GM19193 (cell line): ENCODE results near the gene OLFM4.

Experiments used
- POLR2A ChIP-seq: IDR thresholded peaks from 4 replicates; pipeline ENCODE4 v1.6.1; 2011; ENCODE audit not compliant: insufficient read depth, insufficient read length; ENCODE audit errors: extremely low read depth

The OLFM4 gene

DNA sequence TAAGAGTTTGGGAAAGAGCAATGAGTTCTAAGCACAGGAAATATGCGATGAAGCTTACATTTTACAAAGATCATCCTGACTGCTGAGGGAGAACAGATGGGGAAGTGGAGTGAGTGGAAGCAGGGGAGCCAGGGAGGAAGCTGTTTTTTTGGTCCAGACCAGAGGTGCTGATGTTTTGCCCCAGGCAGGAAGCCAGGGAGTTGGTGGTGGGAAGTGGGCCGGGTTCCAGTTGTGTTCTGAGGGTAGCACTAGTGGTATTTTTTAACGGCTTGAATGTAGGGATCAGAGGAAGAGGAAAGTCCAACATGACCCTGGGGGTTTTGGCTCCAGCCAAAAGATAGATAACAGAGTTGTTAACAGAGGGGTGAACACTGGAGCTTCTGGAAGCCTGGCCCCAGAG lies 20.7 kb upstream of the OLFM4 start:
- no peak for TF ChIP-seq POLR2A

DNA sequence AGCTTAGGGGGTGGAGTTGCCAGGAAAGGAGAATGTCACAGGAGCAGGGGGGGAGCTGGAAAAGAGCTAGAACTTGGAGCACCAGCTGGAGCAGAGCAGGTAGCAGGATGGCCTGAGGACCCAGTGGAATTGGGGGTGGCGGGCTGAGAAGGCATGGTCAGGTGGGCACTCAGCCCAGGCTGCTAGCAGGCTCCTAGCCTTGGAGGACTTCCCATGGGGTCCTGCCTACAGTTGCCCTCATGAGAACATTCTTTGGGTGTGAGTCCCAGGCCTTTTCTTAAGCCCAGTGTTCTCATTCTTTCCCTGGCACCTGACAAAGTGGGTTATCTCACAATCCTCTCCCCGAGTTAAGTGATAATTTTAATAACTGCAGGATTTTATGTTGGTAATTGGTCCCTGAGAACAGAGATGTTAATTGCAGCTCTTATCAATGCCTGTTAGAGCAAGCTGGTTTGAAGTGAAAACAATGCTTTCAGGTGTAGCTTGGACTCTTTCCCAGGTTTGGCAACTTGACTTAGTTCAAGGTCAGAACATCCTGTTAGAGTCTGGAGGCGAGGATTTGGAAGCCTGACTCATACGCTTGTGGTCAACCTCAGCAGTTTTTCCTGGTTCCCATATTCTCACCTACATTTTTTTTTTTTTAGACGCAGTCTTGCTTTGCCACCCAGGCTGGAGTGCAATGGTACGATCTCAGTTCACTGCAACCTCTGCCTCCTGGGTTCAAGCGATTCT lies 18.1 kb upstream of the OLFM4 start:
- no peak for TF ChIP-seq POLR2A

DNA sequence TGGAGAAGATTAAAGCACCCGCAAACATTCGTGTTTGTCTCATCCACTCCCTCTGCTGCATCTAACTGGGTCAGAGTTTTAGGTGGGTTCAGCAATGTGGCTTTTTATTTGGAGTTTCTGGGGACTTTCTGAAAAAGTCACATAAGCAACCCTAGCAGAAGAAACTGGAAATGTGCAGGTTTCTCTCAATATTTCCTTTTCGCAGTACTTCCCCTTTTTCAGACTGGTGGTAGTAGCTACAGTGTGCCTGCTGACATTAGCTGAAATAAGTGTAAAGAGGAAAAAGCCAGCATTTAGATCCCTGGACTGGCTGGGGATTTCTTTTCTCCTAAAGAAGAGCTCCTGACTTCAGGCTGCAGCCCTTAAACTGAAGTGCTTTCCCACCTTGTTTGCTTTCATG lies 15.9 kb upstream of the OLFM4 start:
- no peak for TF ChIP-seq POLR2A

DNA sequence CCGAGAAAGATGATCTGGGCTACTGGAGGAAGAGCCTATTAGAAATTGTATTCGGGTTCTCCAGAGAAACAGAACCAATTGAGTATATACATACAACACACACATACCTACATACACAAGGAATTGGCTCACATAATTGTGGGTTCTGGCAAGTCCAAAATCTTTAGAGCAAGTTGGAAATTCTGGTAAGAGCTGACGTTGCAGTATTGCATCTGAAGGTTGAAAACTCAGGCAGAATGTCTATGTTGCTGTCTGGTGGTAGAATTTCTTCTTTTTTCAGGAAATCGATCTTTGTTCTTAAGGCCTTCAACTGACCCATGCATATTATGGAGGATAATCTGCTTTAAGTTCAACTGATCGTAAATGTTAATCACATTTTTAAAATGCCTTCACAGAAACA lies 15.5 kb upstream of the OLFM4 start:
- no peak for TF ChIP-seq POLR2A

DNA sequence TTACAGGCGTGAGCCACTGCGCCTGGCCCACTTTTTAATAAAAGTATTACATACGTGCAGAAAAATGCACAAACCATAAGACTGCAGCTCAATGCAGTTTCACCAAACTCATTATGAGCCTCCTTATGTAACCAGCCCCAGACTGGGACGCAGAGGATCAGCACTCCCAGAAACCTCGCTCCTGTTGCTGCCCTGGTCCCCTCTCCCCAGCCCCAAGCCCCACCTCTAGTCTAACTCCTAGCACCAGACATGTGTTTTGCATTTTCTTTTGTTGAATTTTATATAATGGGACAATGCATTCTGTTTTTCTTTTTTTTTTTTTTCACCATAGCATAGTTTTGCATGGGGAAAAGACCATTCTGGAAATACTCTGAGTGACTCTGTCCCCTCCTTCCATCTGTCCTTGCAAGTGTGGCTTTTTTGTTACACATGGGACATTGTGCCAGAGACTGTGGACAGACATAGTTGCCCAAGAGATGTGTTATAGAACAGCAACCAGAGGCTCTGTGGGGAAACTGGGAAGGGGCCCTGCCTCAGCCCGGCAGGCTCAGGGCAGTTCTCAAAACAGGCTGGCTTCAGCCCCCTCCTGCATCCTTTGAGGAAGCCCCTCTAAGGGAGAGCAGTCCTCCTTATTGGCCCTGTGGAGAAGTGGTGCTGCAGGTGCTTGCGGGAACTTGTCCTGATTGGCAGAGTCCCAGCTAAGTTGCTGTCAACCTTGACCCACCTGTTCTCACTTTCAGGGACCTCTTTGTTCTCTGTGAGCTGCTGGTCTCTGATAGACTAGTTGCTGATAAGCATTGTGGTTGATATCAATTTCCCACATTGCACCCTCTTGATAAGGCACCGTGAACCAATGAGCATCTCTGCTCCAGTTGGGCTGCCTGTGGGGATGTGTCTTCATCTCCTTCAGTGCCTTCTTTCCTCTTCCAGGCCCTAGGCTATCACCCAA lies 13.8 kb upstream of the OLFM4 start:
- TF ChIP-seq POLR2A: no peak

DNA sequence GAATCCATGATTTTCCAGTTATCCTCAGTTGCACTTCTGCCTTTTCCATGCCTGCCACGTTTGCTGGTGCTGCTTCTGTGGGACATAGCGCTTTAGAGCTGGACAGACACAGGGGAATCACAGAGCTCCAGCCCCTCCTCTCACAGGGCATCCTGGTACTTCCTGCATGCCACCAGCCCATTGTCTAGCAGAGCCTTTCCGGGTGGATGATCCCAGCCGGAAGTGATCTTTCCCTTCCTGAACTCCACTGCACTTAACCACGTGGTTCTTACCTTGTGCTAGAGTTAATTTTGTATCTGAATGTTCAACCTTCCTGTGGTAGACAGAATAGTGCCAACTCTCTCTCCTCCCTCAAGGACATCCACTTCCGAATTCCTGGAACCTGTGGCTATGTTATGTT lies 12.6 kb upstream of the OLFM4 start:
- TF ChIP-seq POLR2A: no peak

DNA sequence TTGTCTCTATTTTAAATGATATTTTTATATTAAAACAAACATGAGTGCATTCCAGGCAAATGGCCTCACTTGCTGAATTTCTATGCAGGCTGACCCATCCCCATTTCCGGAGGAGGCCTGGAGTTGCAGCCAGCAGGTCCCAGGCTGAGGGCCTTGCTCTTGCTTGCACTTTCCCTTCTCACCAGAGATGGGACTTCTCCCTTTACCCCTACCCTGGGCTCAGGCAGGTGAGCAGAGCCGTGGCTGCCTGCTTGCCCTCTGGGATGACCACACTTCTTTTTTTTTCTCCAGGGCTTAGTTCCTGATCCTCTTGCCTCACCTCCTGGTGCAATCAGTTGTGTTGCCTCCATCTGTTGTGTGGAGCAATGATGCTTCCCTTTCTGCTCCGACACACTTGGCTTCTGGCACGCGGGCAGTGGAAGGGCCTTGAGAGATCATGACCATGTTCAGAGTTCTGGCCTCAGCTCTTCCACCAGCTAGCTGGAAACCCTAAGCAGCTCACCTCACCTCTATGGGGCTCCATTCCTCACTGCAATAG lies 11.1 kb upstream of the OLFM4 start:
- no peak for TF ChIP-seq POLR2A

DNA sequence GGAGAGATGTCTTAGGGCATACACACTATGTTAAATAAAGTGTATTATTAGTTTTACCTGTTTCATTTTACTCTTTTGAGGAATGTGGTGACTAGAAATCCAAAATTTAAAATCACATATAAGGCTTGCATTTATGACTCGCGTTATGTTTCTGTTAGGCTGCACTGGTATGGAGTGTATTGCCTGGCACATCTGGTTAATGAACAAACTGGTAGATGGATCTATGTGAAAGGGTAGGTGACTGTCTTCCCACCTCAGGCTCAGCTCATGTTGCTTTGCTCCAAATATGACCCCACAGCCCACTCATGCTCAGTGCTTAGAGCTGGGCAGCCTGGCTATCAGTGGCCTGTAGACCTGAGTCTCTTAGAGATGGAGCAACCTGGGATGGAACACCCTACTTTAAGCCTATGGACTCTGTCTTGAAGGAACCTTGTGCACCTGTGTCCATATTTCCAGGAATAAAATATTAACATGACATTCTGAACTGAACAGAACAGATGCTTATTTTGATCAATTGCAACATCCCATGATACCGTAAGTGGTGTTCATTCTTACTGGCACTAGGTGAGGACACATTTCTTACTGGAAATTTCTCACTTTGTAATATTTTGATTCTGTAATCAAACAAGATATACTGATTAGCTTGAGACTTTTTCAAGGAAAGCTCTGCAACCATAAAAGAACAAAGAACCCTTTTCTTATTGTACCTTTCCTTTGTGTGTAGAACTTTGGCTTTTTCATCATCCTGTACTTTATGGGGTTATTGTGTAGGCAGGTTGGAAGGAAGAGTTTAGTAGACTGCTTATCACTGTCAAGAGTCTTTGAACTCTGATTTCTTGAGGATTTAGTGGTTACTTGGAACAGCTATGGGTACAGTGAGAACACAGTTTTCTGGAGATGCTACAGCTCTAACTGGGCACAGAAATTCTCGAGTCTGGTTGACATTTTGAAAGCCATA lies 9.6 kb upstream of the OLFM4 start:
- no peak for TF ChIP-seq POLR2A

DNA sequence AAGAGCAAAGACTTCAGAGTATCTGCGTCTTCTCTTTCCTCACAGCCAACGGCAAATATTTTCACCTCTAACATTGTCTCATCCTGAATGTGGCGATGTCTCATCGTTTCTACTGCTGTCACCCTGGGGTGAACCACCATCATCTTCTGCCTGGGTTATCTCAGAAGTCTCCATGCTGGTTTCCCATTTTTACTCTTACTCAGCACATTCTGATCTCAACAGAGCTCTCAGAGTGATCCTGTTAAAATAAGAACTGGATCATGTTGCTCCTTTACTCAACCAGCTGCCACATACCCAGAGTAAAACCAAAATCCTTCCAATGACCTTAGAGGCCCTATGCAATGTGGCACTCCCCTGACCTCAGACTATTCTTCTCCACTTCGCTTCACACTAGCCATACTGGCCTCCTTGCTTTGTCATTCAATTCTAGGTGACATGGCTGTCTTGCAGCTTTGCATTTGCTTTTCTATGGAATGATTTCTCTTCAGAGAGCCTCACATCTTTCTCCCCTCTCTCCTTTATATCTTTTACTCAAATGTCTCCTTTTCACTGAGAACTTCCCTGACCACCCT lies 7.8 kb upstream of the OLFM4 start:
- TF ChIP-seq POLR2A: no peak

DNA sequence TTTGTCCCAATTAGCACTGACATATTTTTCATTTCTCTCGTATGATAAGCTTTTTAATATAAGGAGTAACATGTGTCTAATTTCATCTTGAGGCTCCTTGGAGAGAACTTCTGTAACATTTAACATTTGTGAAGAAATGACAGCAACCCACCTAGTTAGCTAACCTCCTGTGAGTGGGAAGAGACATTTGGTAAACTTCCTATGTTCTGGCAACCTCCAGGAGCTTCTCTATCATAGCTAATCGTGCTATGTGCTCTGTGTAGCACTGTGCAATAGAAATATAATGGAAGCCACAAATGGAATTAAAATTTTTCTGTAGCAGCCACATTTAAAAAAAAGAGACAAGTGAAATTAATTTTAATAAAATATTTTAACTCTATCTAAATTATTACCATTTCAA lies 5.4 kb upstream of the OLFM4 start:
- TF ChIP-seq POLR2A: no peak

DNA sequence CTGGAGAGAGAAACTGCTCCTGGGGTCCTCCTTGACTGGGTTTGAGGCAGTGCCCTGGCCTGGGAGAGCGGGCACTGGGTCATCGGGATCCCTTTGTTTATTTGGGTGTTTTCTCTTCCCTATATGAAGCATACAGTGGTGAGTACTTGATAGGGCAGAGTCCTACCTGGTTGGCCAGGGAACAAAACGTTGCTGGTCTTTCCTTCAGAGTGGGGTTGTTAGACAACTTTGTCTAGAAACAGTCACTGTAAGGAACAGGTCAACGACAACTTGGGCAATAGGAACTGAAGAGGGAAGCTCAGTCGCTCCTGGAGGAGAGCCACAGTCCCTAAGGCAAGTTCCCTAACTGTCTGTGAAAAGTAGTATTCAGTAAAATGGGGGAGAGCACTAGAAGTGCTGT lies 550 bp upstream of the OLFM4 start:
- TF ChIP-seq POLR2A: no peak

DNA sequence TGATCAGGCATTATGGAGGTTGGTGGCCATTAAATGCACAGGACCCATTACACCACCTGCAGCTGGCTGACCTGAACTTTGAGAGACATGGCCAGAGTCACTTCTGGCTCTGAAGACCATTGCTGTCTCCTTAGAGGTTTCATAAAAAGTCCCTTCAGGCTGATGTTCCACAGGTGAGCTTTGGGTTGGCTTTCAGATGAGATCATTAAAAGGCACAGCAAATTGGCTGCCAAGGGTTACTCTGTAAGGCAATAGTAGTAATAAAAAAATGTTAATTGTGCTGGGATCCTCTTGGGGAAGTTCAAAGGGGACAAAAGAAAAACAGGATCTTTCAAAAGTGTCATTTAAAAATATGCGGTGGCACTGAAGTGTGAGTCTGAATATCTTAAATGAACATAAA lies 4.2 kb downstream of the OLFM4 start:
- TF ChIP-seq POLR2A: no peak

DNA sequence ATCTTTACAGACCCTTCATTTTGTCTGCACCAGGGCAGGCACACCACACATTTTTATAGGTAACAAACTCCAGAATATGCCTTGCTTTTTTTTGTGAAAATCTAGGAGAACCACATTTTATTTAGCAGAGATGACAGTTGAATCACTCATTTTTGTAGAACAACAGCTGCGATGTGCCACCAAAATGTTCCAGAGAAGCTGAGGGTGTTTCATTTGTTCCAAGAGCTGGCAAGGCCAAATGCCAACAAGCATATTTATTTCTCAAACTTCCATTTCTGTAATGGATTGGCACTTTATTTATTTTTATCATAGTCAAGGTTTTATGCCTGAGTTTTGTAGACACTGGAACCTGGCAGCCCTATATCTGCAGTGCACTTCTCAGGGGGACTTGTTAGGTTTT lies 10.4 kb downstream of the OLFM4 start:
- no peak for TF ChIP-seq POLR2A

DNA sequence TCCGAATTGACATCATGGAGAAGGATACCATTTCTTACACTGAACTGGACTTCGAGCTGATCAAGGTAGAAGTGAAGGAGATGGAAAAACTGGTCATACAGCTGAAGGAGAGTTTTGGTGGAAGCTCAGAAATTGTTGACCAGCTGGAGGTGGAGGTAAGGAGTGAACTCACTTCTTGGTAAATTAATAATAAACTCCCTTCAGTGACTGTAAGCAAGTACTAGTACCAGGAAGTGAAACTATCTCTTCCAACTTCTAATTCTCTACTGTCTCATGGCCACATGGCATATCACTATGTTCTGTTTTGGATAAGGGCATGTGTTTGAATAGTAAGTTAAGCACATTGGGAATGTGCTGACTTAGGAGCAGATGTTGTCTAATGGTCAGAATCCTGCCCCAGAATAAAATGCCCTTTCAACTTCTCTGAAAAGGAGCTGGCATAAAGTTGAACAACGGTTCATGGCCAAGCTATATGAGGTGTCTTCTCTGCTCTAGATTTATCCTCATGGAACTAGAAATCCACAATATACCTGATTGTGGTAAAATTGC lies 13.4 kb downstream of the OLFM4 start:
- no peak for TF ChIP-seq POLR2A

DNA sequence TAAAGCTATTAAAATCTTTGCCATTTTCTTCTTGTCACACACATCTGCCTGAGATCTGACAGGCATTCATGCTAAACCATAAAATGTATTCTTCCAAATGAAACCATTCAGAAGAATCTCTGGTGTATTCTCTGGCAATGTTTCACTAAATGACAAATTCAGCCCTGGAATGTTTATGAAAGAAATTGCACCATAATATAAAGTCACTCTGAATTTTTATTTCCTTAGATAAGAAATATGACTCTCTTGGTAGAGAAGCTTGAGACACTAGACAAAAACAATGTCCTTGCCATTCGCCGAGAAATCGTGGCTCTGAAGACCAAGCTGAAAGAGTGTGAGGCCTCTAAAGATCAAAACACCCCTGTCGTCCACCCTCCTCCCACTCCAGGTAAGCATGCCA lies 14.3 kb downstream of the OLFM4 start:
- TF ChIP-seq POLR2A: no peak

DNA sequence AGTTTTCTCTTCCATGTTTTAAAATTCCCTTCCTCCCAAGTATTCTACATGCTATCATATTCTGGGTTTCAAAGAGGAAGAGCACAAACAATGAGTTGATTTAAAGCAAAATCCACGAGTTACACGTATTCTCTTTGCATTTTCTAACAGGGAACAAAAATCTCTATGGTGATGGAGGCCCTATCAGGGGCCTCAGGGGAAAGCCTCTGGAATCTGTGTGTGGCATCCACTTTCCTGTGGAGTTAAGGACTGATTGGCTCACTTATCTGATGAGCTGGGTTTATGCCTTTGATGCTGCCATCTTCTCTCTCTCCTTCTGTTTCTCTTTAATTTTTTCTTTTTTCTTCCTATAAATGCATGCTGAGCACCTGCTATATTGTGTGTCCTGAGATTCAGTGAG lies 14.8 kb downstream of the OLFM4 start:
- TF ChIP-seq POLR2A: no peak
